Esophagus (tissue), 2 donors: ENCODE measurements around the gene B3GNT5. TPM values are rescaled to one million over a fixed set of nuclear protein-coding genes. Genes with fewer than 3 reads are reported as not detected.

Experiments
- H3K27ac ChIP-seq, 2 donors: one replicate each; pipeline ENCODE4 v1.5.1; 2013; ENCODE audit warnings: low read depth in 2 of 2, mild to moderate bottlenecking in 2 of 2, inconsistent platforms in 1 of 2, low read length in 1 of 2, moderate library complexity in 1 of 2
- H3K27me3 ChIP-seq, 2 donors: one replicate each; pipeline ENCODE4 v1.6.1; 2013; ENCODE audit warnings: low read length in 2 of 2, control low read depth in 1 of 2, mild to moderate bottlenecking in 1 of 2; ENCODE audit not compliant: insufficient read depth in 2 of 2, control insufficient read depth in 1 of 2
- H3K36me3 ChIP-seq, 2 donors: one replicate each; pipeline ENCODE4 v1.6.1; 2013; ENCODE audit warnings: low read length in 1 of 2; ENCODE audit not compliant: control insufficient read depth in 2 of 2, insufficient read depth in 2 of 2
- H3K4me1 ChIP-seq, 2 donors: one replicate each; pipeline ENCODE4 v1.6.1; 2013; ENCODE audit warnings: low read length in 1 of 2; ENCODE audit not compliant: control insufficient read depth in 2 of 2, insufficient read depth in 2 of 2
- H3K4me3 ChIP-seq, 2 donors: one replicate each; pipeline ENCODE4 v1.5.1; 2013; ENCODE audit warnings: low read length in 2 of 2, mild to moderate bottlenecking in 2 of 2, low read depth in 1 of 2, moderate library complexity in 1 of 2
- H3K9me3 ChIP-seq, 2 donors: one replicate each; pipeline ENCODE4 v1.6.1; 2013; ENCODE audit warnings: mild to moderate bottlenecking in 2 of 2, low read depth in 1 of 2, low read length in 1 of 2, moderate library complexity in 1 of 2; ENCODE audit not compliant: control insufficient read depth in 2 of 2, insufficient read depth in 1 of 2
- WGBS, 2 donors: extraction: QIAGEN DNeasy Blood & Tissue Kit; methylation state at CpG; one replicate each; pipeline ENCODE4 v1.1.7; 2013; 5-methylcytosine and 5-hydroxymethylcytosine counted together
- polyA plus RNA-seq, 2 donors: library from polyadenylated mRNA; stranded (reverse); fragments of 200-250 nt; gene quantifications; one replicate each; pipeline ENCODE4 v1.2.3, GENCODE V29; 2013
- donor health status: healthy with polysubstance abuse.
- donor health status: Bipolar disorder and iron deficiency.

The B3GNT5 gene
- polyA plus RNA-seq, 2 donors: 19.8 to 21.6 TPM

- 85 to 87% methylated on average over 8 of the region's 8 CpGs for WGBS, 2 donors
- no peaks in the 10 kb centered on the region for H3K36me3 ChIP-seq
- no peaks in the 10 kb centered on the region for H3K4me1 ChIP-seq
- no peak overlapping the region for H3K27ac ChIP-seq
- H3K9me3 ChIP-seq: no peaks in the 10 kb centered on the region
- no peaks in the 10 kb centered on the region for H3K27me3 ChIP-seq
- H3K4me3 ChIP-seq: no peak overlapping the region
Measured at GRCh38 chr3:183281126-183281797, 28.2 kb downstream of the B3GNT5 start.

- Histone ChIP-seq H3K9me3 (no peaks in the 10 kb centered on the region), H3K4me3 (no peak overlapping the region), H3K27me3 (no peaks in the 10 kb centered on the region), H3K27ac (no peak overlapping the region), H3K36me3 (no peaks in the 10 kb centered on the region), H3K4me1 (no peaks in the 10 kb centered on the region)
- 62 to 73% methylated on average over 2 of the region's 2 CpGs for WGBS, 2 donors
Measured at GRCh38 chr3:183283886-183284285, 30.8 kb downstream of the B3GNT5 start.

DNA sequence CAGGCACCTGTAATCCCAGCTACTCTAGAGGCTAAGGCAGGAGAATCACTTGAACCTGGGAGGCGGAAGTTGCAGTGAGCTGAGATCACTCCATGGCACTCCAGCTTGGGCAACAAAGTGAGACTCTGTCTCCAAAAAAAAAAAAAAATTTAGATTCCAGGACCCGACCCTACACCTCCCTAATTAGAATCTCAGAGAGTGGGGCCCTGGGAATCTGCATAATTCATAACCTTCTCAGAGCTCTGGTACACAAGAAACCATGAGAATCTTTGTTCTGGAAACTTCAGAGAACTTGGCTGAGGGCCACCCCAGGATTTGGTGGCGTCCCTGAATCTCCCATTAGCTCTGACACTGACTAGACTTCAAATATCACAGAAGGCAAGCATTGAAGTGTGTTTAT, 31.5 kb downstream of the B3GNT5 start:
- WGBS, 2 donors: 76% methylated on average over 3 of the region's 3 CpGs
- Histone ChIP-seq H3K9me3 (no peaks in the 10 kb centered on the region), H3K36me3 (no peaks in the 10 kb centered on the region), H3K27me3 (no peaks in the 10 kb centered on the region), H3K4me1 (no peaks in the 10 kb centered on the region), H3K27ac (no peak overlapping the region), H3K4me3 (no peak overlapping the region)

DNA sequence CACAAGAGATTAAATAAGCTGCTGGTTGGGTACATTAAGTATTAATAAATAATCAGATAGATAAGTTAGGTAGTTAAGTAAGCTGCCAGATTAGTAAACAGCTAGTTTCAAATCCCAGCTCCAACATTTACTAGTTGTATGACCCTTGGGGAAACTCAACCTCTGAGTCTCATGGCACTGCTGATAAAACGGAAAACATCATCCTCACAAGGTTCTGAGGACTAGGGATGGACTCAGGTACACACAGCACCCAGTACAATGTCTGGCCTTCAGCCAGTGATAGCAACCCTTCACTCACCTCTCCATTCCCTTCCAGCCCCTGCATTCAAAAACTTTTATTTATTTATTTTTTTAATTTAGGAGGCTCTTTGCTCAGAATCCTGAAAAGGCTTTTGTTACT, 32.3 kb downstream of the B3GNT5 start:
- no peaks in the 10 kb centered on the region for H3K27me3 ChIP-seq
- no peaks in the 10 kb centered on the region for H3K4me1 ChIP-seq
- H3K4me3 ChIP-seq: no peak overlapping the region
- H3K9me3 ChIP-seq: no peaks in the 10 kb centered on the region
- 61 to 72% methylated on average over 1 of the region's 1 CpG for WGBS, 2 donors
- H3K36me3 ChIP-seq: no peaks in the 10 kb centered on the region
- H3K27ac ChIP-seq: peak overlapping the region; percentile 90

DNA sequence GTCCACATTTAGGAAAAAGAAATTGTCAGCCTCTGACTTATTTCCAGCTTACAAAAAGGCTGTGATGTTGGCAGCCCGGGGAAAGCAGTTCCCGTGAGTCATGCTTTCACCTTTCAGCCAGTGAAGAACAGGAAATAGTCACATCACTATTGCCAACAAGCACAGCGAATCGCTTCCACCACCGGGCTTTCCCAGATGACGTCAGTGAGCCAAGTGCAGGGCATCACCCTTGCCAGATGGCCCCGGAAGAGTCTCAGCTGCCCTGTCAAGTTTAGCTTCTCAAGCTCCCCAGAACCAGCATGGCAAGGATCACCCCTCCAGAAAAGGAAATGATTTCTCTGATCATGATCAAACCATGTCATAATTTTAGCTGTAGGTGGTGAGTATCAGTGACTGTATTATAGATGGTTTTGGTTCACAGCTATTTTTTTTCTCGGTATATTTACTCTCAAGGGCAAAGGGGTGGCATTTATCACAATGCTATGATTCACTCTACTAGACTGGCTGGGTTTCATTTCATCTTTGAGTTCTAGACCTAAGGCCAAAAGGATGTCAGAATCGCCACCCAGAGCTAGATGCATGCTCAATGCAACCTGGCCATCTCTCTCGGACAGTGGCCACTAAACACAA, 32.9 kb downstream of the B3GNT5 start:
- H3K9me3 ChIP-seq: no peaks in the 10 kb centered on the region
- no peaks in the 10 kb centered on the region for H3K4me1 ChIP-seq
- no peak overlapping the region for H3K4me3 ChIP-seq
- H3K27me3 ChIP-seq: no peaks in the 10 kb centered on the region
- H3K36me3 ChIP-seq: no peaks in the 10 kb centered on the region
- WGBS, 2 donors: 13 to 22% methylated on average over 10 of the region's 10 CpGs
- peak overlapping the region; percentile 89 to 90 for H3K27ac ChIP-seq

DNA sequence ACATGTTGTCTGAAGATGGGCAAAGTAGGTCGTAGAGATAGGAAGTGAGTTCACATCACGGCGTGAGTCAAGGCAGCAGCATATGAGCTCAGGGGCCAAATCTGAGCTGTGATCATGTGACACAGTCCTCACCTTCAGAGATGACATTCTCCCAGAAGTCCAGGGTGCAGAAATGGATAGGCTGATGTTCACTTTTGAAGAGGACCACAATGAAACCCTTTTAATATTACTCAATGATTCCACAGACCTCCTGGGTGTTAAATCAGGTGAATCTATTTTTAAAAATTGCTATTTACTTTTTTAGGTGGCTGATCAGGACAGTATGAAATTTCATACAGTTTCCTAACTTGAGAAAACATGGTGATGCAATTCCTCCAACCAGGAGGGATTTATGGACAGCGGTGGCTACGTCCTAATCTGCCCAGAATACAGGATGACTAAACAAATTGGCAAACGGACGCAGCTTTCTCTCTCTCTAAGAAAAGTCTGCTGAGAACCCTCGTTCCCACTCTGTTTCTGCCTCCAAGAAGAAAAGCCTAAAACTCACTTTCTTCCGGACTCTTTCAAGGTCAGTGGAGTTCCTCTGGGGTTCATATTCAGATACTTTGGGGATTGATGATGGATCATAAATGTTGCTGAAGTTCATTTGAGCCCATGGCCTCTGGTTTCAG, 34.4 kb downstream of the B3GNT5 start:
- Histone ChIP-seq H3K9me3 (no peaks in the 10 kb centered on the region), H3K27me3 (no peaks in the 10 kb centered on the region), H3K27ac (peak overlapping the region; percentile 75 to 88), H3K4me3 (no peak overlapping the region), H3K4me1 (no peaks in the 10 kb centered on the region), H3K36me3 (no peaks in the 10 kb centered on the region)
- 54 to 67% methylated on average over 9 of the region's 9 CpGs for WGBS, 2 donors

GRCh38 chr3:183288117-183288516, 35.1 kb downstream of the B3GNT5 start:
- Histone ChIP-seq H3K4me1 (no peaks in the 10 kb centered on the region), H3K36me3 (no peaks in the 10 kb centered on the region), H3K27me3 (no peaks in the 10 kb centered on the region), H3K9me3 (no peaks in the 10 kb centered on the region), H3K4me3 (no peak overlapping the region), H3K27ac (no peak overlapping the region)
- WGBS, 2 donors: 96 to 100% methylated on average over 2 of the region's 2 CpGs

DNA sequence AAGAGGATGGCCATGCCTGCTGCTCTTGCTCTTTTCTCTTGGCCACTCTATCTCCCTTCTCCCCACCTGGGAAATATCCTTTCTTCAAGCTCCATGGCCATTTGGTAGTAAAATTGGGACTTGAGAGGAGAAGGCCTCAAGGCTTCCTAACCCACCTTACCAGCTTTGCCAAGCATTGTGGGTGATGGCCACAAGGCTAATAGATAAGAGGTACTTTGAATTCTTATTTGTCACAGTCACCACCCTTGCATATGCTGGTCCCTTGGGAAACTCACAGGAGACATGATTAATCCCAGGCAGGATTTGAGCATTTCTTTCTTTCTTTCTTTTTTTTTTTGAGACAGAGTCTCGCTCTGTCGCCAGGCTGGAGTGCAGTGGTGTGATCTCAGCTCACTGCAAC, 37.2 kb downstream of the B3GNT5 start:
- H3K27ac ChIP-seq: peak overlapping the region in 1 of 2 donors; percentile 1
- 95 to 100% methylated on average over 2 of the region's 2 CpGs for WGBS, 2 donors
- H3K9me3 ChIP-seq: no peaks in the 10 kb centered on the region

DNA sequence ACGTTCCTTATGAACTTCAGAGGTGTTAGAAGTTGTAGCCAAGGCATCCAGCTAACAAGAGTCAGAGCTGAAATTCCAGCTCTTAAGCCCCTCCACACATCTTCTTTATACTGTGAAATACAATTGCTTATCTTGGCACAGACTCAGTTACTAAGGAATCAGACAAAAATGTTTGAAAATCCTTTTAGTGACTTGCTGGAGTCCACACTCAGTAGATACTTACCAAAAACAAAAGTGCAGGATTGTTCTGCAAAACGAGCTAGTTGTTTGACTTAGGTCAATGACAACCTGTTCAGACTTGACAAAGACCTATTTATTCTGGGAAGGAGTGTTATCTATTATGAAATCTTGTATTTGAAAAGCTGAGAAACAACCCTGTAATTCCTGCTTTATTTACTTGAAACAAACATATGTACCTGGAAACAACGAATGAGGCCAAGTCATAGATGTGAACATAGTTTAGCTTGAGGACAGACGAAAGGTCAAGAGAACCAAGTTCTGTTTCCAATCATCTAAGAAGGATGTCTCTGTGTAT, 38.5 kb downstream of the B3GNT5 start:
- Histone ChIP-seq H3K9me3 (no peaks in the 10 kb centered on the region), H3K4me3 (no peak overlapping the region), H3K27ac (peak overlapping the region in 1 of 2 donors; percentile 61), H3K27me3 (no peaks in the 10 kb centered on the region), H3K4me1 (peaks cover 0 to 6% of the 10 kb centered on the region in 2 donors), H3K36me3 (no peaks in the 10 kb centered on the region)
- WGBS, 2 donors: 36 to 46% methylated on average over 4 of the region's 4 CpGs

More for the DNA sequence above, 37.2 kb downstream of the B3GNT5 start:
- Histone ChIP-seq H3K36me3 (no peaks in the 10 kb centered on the region), H3K4me3 (no peak overlapping the region), H3K27me3 (no peaks in the 10 kb centered on the region), H3K4me1 (no peaks in the 10 kb centered on the region)
